HG02571 (cell line): Measurements from ENCODE around the gene SMIM41.

Experiments
- ATAC-seq: cut with Tn5 transposase; IDR thresholded peaks from one replicate; pipeline ENCODE4 v1.9.1; 2021; ENCODE audit warnings: mild to moderate bottlenecking, moderate library complexity; ENCODE audit not compliant: unreplicated experiment

The SMIM41 gene

GRCh38 chr12:52062167-52063081 is 17.1 kb upstream of the SMIM41 start:
- no peak for ATAC-seq

GRCh38 chr12:52063082-52063924 is 16.2 kb upstream of the SMIM41 start:
- no peak for ATAC-seq

- no peak for ATAC-seq
Measured at GRCh38 chr12:52063981-52064649, 15.4 kb upstream of the SMIM41 start.

GRCh38 chr12:52066346-52067080 is 13.0 kb upstream of the SMIM41 start:
- ATAC-seq, result no peak

GRCh38 chr12:52067081-52067374 is 12.5 kb upstream of the SMIM41 start:
- no peak for ATAC-seq

- peak; percentile 92 for ATAC-seq
Measured at GRCh38 chr12:52069327-52070184, 9.9 kb upstream of the SMIM41 start, which contains the start of gene ATG101. TSS of gene ATG101 (plus strand) at chr12:52069978. CDS start at chr12:52073651, 3,673 bp downstream.

- ATAC-seq, result peak; percentile 22
Measured at GRCh38 chr12:52070185-52070925, 9.1 kb upstream of the SMIM41 start.

- no peak for ATAC-seq
Measured at GRCh38 chr12:52073531-52074381, 5.7 kb upstream of the SMIM41 start.

- no peak for ATAC-seq
Measured at GRCh38 chr12:52074971-52075724, 4.4 kb upstream of the SMIM41 start.

- no peak for ATAC-seq
Measured at GRCh38 chr12:52076811-52077210, 2.7 kb upstream of the SMIM41 start.

- no peak for ATAC-seq
Measured at GRCh38 chr12:52078276-52078675, 1.2 kb upstream of the SMIM41 start.

- no peak for ATAC-seq
Measured at GRCh38 chr12:52080403-52081251, 1.1 kb downstream of the SMIM41 start.

GRCh38 chr12:52081263-52081733 is 1.8 kb downstream of the SMIM41 start:
- peak; percentile 47 for ATAC-seq

GRCh38 chr12:52082026-52082668 is 2.6 kb downstream of the SMIM41 start:
- no peak for ATAC-seq

- no peak for ATAC-seq
Measured at GRCh38 chr12:52082669-52082987, 3.1 kb downstream of the SMIM41 start.
